Activated CD4-positive, CD25-positive, alpha-beta regulatory T cell treated with anti-CD3 and anti-CD28 coated beads, Interleukin-2, amount 50 U/mL, for 16 hours (primary cell): ENCODE results near the gene CDH13.

Source experiments
- DNase-seq: peaks from one replicate; pipeline ENCODE4 v3.0.0-alpha.2; 2020; ENCODE audit warnings: low read depth, low spot score

Gene CDH13

DNA sequence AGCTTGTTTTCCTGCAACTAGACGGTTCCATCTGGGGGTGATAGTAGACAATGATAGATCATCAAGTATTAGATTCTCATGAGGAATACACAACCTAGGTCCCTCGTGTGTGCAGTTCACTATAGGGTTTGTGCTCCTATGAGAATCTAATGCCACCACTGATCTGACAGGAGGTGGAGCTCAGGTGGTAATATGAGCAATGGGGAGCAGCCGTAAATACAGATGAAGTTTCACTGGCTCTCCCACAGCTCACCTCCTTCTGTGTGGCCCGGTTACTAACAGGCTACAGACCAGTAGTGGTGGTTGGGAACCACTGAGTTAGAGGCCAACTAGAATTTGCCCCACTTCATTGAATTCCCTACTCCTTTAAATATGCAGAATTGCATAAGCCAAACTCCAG, 1033.5 kb downstream of the CDH13 start:
- no peak for DNase-seq

GRCh38 chr16:83661656-83662055, 1034.9 kb downstream of the CDH13 start:
- no peak for DNase-seq

GRCh38 chr16:83666449-83666848, 1039.7 kb downstream of the CDH13 start:
- DNase-seq: no peak

DNA sequence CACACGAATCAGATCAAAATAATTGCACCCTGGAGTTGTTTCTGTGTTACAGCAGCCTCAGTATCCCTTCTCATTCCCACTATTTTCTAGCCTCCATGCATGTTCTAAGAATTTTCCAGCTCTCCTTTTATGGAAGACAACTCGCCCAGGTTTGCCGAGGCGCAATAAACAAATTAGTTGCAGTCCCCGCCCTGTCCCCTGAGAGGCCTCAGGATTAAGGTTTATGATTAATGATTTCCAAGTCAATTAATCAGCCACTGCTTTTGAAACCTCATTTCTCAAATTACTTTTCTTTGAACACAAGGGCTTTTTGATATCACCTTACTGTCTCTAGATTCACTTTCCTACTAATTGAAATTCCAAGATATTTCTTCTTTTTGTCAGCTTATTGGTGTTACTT, 1042.7 kb downstream of the CDH13 start:
- DNase-seq: no peak

- no peak for DNase-seq
Measured at GRCh38 chr16:83674931-83675535, 1048.3 kb downstream of the CDH13 start.

DNA sequence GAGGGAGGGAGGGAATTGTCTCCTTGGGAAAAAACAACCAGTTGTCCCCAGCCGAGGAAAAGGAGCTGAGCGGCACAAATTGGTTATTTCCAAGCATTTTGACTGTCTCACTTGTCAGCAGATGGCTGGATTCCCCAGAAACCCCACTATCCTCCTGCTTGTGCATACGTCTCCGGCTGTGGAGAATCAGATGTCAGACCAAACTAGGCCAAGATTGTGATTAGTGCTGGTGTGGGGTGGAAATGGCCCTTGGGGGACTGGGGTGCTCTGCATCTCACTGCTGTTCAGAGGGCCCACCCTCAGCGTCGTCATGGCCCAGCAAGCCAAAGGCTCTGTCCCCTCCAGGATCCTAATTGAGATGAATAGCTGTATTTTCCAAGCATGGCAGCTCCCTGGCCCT, 1049.3 kb downstream of the CDH13 start:
- DNase-seq: no peak

GRCh38 chr16:83680980-83681379, 1054.2 kb downstream of the CDH13 start:
- no peak for DNase-seq

DNA sequence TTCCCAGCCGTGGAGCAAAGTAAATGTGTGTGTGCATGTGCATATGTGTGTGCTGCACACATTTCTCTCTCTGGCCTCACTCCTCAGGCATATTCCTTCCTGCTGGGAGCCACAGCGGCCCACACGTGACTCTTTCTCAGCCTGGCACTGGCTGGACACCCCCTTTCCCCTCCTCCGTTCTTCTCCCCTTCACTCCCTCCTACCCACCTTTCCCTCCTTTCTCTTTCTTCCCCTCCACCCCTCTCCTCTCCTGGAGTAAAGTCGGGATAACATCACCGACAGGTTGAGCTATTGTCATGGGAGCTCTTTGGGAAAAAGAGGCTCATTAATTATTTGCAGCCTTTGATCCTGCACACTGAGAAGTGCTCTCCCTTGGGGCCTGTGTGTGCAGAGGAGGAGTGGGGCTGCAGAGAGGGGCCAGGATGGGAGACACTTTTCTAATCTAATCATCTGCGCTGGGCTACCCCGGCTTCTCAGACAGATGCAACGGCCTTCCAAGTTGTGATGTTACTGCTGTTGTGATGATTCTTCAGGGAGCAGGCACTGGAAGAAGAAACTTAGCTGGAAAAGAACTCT, 1054.7 kb downstream of the CDH13 start:
- DNase-seq: no peak

- no peak for DNase-seq
Measured at GRCh38 chr16:83682116-83682867, 1055.5 kb downstream of the CDH13 start.

DNA sequence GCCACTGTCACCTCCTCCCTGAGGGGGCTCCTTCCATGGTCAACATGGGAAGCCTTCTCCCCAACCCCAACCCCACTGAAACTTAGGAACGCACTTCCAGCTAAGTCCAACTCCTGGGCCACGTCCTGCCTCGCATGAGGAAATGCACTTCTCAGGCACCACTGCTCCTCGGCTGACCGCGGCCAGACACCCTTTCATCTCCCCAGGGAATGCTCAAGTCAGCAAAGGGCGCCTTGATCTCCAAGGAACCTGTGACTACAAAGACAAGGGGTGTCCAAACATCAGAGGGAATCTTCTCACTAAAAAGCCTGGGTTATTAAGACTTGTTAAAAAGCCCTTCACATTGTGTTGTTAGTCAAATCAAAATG, 1056.1 kb downstream of the CDH13 start:
- DNase-seq: no peak

GRCh38 chr16:83685615-83686165, 1058.9 kb downstream of the CDH13 start:
- DNase-seq: no peak

DNA sequence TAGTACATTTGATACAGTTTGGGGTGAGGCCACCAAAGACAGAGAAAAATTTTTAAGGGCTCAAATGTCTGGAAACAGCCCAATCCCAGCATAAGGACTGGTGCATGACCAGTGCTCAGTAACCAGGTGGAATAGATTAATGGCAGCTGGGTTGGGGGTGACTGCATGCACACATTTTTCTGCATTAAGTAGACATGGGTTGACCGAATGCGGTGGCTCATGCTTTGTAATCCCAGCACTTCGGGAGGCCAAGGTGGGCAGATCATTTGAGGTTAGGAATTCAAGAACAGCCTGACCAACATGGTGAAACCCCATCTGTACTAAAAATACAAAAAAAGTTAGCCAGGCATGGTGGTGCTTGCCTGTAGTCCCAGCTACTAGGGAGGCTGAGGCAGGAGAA, 1060.0 kb downstream of the CDH13 start:
- DNase-seq: no peak

- DNase-seq: no peak
Measured at GRCh38 chr16:83689385-83689831, 1062.6 kb downstream of the CDH13 start.

DNA sequence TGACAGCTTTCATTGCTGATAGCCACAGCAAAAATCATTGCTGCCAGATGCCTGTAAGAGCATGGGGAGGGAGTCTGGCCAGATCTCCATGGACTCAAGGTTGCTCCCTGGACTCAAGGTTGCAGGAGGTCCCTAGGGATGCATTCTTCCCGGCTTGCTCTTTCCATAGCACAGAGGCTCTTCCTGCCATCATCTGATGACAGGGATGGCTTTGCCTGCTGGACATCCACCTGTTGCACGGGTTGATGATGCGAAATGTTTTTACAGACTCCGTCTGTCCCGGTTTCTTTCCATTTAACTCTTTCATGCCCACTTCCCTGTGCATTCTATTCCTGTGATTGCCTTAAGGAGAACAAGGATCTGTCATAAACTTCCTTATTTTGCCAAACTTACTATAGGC, 1065.5 kb downstream of the CDH13 start:
- DNase-seq: no peak

DNA sequence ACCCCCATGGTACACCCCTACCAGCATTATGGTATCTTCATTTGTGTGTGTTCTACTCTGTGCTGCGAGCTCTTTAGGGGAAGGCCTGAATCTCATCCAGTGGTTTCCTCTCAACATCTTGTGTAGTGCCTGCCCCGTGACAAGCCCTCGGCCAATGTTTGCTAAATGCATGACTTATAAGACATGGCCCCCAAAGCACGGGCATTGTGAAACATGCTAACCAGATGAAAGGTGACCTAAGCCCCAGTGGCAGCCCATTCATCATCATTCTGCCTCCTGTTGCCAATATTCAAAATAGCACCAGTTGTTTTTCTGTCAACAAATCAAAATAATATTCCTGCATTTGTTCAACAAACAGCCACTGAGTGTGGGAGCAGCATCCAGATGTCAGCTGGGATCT, 1072.2 kb downstream of the CDH13 start:
- DNase-seq: no peak

DNA sequence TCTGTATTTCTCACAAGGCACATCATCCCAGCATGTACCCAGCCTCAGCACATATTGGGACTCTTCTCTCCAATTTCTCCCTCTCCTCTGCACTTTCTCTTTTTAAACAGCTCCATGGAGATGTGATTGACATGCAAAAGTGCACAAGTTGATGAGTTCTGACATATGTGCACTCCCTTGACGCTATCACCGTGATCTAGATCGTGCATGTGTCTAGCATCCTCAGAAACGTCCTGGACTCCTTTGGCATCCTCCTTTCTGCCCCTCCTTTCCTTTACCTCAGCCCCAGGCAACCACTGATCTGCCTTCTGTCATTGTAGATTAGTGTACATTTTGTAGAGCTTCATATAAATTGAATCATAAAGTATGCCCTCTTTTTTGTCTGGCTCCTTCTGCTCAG, 1073.0 kb downstream of the CDH13 start:
- no peak for DNase-seq

DNA sequence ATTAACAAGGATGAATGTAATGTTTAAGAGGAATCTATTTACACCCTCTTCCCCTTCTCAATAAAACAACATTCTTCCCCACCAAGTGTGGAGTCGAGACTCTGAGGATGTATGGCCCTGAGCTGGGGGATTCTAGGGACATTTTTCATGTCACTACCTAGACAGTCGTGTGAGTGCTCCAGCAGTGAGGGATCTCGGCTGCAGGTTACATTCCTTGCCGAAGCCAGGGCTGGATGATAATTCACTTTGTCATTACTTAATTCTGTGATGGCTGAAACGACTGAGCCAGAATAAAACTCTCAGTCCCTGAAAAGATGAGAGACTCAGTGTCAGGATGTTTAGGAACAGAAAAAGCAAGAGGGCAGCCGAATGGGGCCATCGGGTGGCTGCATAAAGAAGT, 1074.1 kb downstream of the CDH13 start:
- no peak for DNase-seq

- no peak for DNase-seq
Measured at GRCh38 chr16:83701494-83701893, 1074.7 kb downstream of the CDH13 start.

DNA sequence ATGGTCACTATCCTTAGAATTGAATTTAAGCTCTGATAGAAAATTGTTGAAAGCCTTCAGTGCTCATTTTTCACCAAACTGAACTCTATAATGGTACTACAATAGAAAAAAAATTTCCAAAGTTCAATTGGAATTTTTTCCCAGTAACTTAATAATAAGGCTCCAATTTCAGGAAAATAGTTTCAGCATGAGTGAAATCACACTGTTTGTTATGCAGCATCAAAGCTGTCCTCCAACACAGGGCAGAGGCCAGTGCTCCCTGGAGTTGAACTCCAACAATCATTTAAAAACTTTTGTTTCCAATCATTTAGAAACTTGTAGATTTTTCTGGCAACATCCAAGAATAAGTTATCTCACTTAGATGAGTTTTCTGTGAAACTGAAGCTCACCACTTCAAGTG, 1077.9 kb downstream of the CDH13 start:
- no peak for DNase-seq

- no peak for DNase-seq
Measured at GRCh38 chr16:83705856-83706255, 1079.1 kb downstream of the CDH13 start.

DNA sequence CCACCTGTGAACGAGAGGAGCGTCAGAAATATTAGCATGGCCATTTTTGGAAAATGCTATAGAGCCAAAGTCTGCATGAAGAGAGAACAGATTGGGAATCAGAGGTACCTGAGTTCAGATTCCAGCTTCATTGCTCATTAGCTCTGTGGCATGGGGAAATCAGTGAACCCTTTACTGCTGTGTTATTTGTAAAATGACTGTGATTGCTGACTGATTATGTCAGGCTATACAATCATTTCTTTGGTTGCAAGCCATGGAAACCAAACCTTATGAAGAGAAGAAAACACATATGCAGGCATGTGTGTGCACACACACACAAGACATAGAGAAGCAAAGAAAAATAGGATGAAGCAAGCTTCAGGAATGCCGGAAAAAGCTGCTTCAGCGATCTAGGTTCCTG, 1079.6 kb downstream of the CDH13 start:
- DNase-seq: no peak

DNA sequence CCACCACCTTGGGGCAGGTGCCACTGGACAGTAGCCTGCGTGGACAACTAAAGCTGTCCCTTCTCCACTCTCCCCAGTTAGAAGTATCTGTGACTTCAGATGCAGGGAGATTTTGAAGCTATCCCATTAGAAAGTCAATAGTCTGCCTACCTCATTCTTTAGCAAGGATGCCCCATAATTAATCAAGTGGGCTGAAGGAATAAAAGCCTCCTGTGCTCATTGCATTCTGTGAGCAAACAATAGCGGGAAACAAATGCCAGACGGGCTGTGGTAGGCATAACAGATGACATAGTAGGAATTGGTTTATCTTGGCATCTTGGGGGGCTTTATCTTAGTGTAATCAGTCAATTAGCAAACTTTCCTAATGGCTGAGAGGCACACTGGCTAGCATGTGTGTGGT, 1084.3 kb downstream of the CDH13 start:
- DNase-seq: no peak

DNA sequence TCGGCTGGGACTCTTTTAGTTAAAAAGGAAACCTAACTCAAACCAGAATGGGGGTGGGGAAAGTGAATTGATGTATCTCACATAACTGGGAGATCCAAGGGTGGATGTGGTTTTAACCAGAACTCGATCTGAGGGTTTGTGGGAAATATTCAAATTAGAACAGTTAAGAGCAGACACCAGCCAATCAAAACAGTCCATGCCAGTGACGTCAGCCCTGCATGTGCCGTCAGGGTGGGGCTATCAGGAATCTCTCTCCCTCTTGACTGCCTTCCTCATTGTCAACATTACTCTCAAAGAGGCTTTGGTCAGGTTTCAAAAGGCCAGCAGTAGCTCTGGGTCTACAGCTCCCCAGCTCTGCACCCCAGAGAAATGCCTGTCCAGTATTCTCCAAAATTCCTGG, 1086.8 kb downstream of the CDH13 start:
- no peak for DNase-seq
